HL-60 (cell line): ENCODE measurements around the gene EXOC4.

Experiments used
- DNase-seq, 2 experiments: peaks; one replicate each; pipeline ENCODE4 v3.0.0-alpha.2; 2010 to 2020; ENCODE audit warnings: low read depth in 1 of 2, low spot score in 1 of 2
- H3K27ac ChIP-seq: fragments of 250-450 bp; sonication (Bioruptor Pico); replicated peaks from 2 replicates; pipeline ENCODE4 v1.5.1; 2020; ENCODE audit warnings: mild to moderate bottlenecking, moderate library complexity
- H3K27me3 ChIP-seq: fragments of 250-450 bp; sonication (Bioruptor Pico); 2 replicates; pipeline ENCODE4 v1.5.1; 2021; ENCODE audit warnings: mild to moderate bottlenecking, moderate library complexity; ENCODE audit not compliant: insufficient read depth, poor library complexity, severe bottlenecking
- H3K4me3 ChIP-seq: replicated peaks from 2 replicates; pipeline ENCODE4 v1.5.1; 2011; ENCODE audit warnings: mild to moderate bottlenecking, control low read depth, low read length; ENCODE audit not compliant: insufficient read depth
- GABPA ChIP-seq: IDR thresholded peaks from 2 replicates; pipeline ENCODE4 v1.6.1; 2012; ENCODE audit warnings: low read depth
- POLR2AphosphoS5 ChIP-seq: IDR thresholded peaks from 2 replicates; pipeline ENCODE4 v1.6.1; 2012; ENCODE audit warnings: low read depth
- SPI1 ChIP-seq: IDR thresholded peaks from 2 replicates; pipeline ENCODE4 v1.6.1; 2012; ENCODE audit warnings: low read depth, mild to moderate bottlenecking, borderline replicate concordance
- TF ChIP-seq, protein P1 (sequence below): IDR thresholded peaks from 2 replicates; pipeline ENCODE4 v1.6.1; 2012; ENCODE audit warnings: low read depth; ENCODE audit not compliant: insufficient replicate concordance
- TF ChIP-seq, protein P2 (sequence below): IDR thresholded peaks from one replicate; pipeline ENCODE4 v1.5.1; 2011; ENCODE audit warnings: low read length, control low read depth, inconsistent platforms; ENCODE audit not compliant: insufficient read depth

Gene EXOC4

DNA sequence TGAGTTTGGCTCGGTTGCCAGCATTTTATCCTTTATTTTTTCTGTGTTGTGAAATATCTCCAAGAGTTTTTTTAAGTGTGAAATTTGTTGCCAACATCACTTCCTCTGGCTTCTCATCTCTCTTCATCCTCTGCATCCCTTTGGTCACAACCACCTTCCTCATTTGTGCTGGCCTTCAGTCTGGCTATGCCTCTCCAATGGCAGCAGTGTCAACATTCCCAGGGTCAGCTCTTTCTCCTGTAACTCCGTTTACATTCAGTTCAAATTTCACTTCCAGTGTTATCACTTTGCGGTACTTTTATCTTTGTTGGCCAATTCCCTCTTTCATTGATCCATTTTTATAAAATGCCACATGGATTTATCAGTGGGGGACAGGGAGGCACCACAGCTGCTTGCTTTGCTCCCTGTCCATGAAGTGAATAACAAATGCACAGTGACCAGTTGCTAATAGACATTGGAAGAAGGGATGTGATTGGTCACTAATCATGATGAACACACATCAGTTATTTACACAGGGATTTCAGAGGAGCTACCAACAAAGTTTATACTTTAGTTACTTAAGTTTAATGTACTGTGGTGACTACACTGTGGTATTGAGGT lies 562.8 kb downstream of the EXOC4 start:
- DNase-seq: no peak
- TF ChIP-seq, protein P1, sequence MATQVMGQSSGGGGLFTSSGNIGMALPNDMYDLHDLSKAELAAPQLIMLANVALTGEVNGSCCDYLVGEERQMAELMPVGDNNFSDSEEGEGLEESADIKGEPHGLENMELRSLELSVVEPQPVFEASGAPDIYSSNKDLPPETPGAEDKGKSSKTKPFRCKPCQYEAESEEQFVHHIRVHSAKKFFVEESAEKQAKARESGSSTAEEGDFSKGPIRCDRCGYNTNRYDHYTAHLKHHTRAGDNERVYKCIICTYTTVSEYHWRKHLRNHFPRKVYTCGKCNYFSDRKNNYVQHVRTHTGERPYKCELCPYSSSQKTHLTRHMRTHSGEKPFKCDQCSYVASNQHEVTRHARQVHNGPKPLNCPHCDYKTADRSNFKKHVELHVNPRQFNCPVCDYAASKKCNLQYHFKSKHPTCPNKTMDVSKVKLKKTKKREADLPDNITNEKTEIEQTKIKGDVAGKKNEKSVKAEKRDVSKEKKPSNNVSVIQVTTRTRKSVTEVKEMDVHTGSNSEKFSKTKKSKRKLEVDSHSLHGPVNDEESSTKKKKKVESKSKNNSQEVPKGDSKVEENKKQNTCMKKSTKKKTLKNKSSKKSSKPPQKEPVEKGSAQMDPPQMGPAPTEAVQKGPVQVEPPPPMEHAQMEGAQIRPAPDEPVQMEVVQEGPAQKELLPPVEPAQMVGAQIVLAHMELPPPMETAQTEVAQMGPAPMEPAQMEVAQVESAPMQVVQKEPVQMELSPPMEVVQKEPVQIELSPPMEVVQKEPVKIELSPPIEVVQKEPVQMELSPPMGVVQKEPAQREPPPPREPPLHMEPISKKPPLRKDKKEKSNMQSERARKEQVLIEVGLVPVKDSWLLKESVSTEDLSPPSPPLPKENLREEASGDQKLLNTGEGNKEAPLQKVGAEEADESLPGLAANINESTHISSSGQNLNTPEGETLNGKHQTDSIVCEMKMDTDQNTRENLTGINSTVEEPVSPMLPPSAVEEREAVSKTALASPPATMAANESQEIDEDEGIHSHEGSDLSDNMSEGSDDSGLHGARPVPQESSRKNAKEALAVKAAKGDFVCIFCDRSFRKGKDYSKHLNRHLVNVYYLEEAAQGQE: no peak
- TF ChIP-seq POLR2AphosphoS5 (no peak), GABPA (no peak), SPI1 (no peak)
- TF ChIP-seq, protein P2, sequence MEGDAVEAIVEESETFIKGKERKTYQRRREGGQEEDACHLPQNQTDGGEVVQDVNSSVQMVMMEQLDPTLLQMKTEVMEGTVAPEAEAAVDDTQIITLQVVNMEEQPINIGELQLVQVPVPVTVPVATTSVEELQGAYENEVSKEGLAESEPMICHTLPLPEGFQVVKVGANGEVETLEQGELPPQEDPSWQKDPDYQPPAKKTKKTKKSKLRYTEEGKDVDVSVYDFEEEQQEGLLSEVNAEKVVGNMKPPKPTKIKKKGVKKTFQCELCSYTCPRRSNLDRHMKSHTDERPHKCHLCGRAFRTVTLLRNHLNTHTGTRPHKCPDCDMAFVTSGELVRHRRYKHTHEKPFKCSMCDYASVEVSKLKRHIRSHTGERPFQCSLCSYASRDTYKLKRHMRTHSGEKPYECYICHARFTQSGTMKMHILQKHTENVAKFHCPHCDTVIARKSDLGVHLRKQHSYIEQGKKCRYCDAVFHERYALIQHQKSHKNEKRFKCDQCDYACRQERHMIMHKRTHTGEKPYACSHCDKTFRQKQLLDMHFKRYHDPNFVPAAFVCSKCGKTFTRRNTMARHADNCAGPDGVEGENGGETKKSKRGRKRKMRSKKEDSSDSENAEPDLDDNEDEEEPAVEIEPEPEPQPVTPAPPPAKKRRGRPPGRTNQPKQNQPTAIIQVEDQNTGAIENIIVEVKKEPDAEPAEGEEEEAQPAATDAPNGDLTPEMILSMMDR: no peak
- H3K4me3 ChIP-seq: no peak overlapping the region
- no peak overlapping the region for H3K27ac ChIP-seq
- no peaks in the 10 kb centered on the region for H3K27me3 ChIP-seq

DNA sequence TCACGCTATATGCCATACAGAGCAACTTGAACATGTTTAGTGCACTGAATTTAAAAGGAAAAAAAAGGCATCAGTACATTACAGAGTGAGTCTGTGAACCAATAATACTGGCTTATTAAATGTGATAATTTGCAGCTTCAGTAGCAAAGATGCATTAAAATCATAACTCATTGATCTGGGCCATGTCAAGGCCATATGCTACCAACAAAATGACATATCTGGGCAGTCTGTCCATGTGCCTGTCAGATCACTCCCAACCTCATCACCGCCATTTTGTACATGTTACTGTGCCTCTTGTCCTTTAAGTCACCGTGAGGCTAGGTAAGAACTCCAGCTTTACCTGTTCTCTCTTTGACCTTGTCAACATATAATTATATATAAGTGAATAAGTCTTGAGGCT lies 566.8 kb downstream of the EXOC4 start:
- TF ChIP-seq GABPA (no peak), POLR2AphosphoS5 (no peak), SPI1 (no peak)
- TF ChIP-seq, protein P1: no peak
- TF ChIP-seq, protein P2: no peak
- DNase-seq: no peak
- Histone ChIP-seq H3K4me3 (no peak overlapping the region), H3K27ac (no peak overlapping the region), H3K27me3 (no peaks in the 10 kb centered on the region)

DNA sequence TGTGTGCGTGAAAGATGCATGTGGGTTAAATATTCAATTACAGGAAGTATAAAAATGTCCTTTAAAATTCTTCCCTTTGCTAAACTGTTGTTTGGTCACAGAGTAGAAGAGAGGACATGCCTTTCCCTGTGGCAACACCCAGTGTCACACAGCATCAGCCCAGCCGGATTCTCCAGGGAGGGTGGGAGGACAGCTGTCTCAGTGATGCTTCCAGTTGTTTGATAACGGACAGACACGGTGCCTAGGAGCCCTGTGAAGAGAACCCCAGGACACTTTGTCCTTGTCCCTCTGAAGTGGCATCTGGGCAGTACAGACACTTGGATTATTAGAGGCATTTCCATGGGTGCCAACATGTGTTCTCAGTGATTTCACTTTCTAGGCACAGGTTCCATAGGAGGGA lies 567.7 kb downstream of the EXOC4 start:
- no peak overlapping the region for H3K4me3 ChIP-seq
- TF ChIP-seq GABPA (no peak), SPI1 (no peak), POLR2AphosphoS5 (no peak)
- TF ChIP-seq, protein P2: no peak
- TF ChIP-seq, protein P1: no peak
- H3K27ac ChIP-seq: no peak overlapping the region
- DNase-seq: no peak
- H3K27me3 ChIP-seq: no peaks in the 10 kb centered on the region
